Uterus (tissue), 4 donors: ENCODE measurements around the gene RUFY3. TPM values are rescaled to one million over a fixed set of nuclear protein-coding genes. Genes with fewer than 3 reads are reported as not detected.

Source experiments
- DNase-seq, 2 donors: peaks; one replicate each; pipeline ENCODE4 v3.0.0-alpha.2; 2019 to 2020
- H3K27ac ChIP-seq, 2 donors: fragments of 200-600 bp; sonication (generic); 1 replicate in 1 of 2; 2 replicates in 1 of 2; pipeline ENCODE4 v1.5.1; 2016 to 2018
- H3K27me3 ChIP-seq, 2 donors: fragments of 200-600 bp; sonication (generic); one replicate each; pipeline ENCODE4 v1.5.1; 2018 to 2019; ENCODE audit warnings: control low read depth in 1 of 2
- H3K36me3 ChIP-seq, 2 donors: fragments of 200-600 bp; sonication (generic); one replicate each; pipeline ENCODE4 v1.5.1; 2019; ENCODE audit warnings: control low read depth in 1 of 2
- H3K4me1 ChIP-seq, 2 donors: fragments of 200-600 bp; sonication (generic); one replicate each; pipeline ENCODE4 v1.5.1; 2018 to 2019; ENCODE audit warnings: control low read depth in 1 of 2
- H3K4me3 ChIP-seq, 2 donors: fragments of 200-600 bp; sonication (generic); 1 replicate in 1 of 2; 2 replicates in 1 of 2; pipeline ENCODE4 v1.5.1; 2018 to 2019; ENCODE audit warnings: mild to moderate bottlenecking in 1 of 2
- H3K9me3 ChIP-seq, 2 donors: fragments of 200-600 bp; sonication (generic); one replicate each; pipeline ENCODE4 v1.5.1; 2019; ENCODE audit warnings: control low read depth in 1 of 2
- POLR2A ChIP-seq, 2 donors: fragments of 450-650 bp; IDR thresholded peaks; one replicate each; pipeline ENCODE4 v1.6.1; 2016; ENCODE audit warnings: antibody characterized with exemption in 2 of 2, mild to moderate bottlenecking in 1 of 2, moderate library complexity in 1 of 2
- intact Hi-C: fragments of 100-400 bp; cut with DNase I; formaldehyde crosslinking; loops from one replicate; pipeline ENCODE4 v1.15.1; 2023; ENCODE audit warnings: low total_unique reads
- total RNA-seq, 4 donors: library from RNA; depleted of rRNA in 3 of 4; stranded (reverse); fragments of >200 nt in 3 of 4; gene quantifications; one replicate each; pipeline versions ENCODE4 v1.1.0 to v1.2.4, GENCODE V29; 2014 to 2023
- TF ChIP-seq, protein P1 (sequence below), 4 experiments: fragments of 200-600 bp in 2 of 4; fragments of 450-650 bp in 2 of 4; sonication (generic) in 2 of 4; IDR thresholded peaks; one replicate each; pipeline ENCODE4 v1.5.1; 2016 to 2019; ENCODE audit warnings: antibody characterized with exemption in 4 of 4, mild to moderate bottlenecking in 2 of 4, moderate library complexity in 1 of 4
- donor health status: DM: yes; HTN: yes; CAD: no.

The RUFY3 gene
- total RNA-seq, 4 donors from 2014 or later, result 25.4 to 137 (median 75.9) TPM

DNA sequence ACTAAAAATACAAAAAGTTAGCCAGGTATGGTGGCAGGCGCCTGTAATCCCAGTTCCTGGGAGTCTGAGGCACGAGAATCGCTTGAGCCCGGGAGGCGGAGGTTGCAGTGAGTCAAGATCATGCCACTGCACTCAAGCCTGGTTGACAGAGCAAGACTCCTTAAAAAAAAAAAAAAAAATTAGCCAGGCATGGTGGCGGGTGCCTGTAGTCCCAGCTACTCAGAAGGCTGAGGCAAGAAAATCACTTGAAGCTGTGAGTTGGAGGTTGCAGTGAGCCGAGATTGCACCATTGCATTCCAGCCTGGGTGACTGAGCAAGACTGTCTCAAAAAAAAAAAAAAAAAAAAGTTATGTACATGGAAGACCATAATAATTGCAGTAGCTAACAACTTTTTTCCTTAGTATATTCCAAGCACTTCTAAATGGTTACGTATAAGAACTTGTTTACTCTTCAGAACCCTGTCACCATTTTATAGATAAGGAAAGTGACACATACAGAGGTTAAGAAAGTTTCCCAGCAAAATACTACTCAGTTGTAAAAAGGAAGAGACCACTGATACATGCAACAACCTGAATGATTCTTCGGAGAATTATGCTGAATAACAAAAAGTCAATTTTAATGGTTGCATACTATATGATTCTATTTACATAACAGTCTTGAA lies 24.5 kb downstream of the RUFY3 start:
- no peak for DNase-seq
- TF ChIP-seq POLR2A (IDR thresholded peaks at IDR 0.05), result no peak
- H3K36me3 ChIP-seq, result no peaks in the 10 kb centered on the region
- no peaks in the 10 kb centered on the region for H3K9me3 ChIP-seq
- intact Hi-C loops, result no loop called here
- H3K27ac ChIP-seq, result no peak overlapping the region
- H3K4me3 ChIP-seq, result no peak overlapping the region
- no peaks in the 10 kb centered on the region for H3K27me3 ChIP-seq
- H3K4me1 ChIP-seq, result no peaks in the 10 kb centered on the region

DNA sequence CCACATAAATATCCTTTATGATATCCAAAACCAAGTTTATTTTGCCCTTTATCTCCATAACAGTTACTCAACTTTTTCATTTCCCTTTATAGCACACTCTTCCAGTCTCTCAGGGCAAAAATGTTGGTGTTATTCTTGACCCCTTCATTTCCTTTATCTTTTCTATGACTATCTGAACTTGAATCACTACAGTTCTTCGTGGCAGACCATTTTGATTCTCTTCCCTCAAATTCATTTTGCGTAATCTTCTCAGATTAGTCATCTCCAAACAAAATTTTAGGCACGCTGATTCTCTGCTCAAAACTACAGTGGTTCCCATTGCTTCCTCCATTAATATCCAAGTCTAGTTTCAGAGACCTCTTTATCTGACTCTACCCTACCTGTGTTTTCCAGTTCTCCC lies 26.1 kb downstream of the RUFY3 start:
- Histone ChIP-seq H3K4me3 (no peak overlapping the region), H3K27me3 (no peaks in the 10 kb centered on the region), H3K36me3 (no peaks in the 10 kb centered on the region), H3K4me1 (peaks cover 0 to 1% of the 10 kb centered on the region in 2 donors), H3K9me3 (no peaks in the 10 kb centered on the region), H3K27ac (no peak overlapping the region)
- no peak for TF ChIP-seq POLR2A (IDR thresholded peaks at IDR 0.05)
- TF ChIP-seq, protein P1, sequence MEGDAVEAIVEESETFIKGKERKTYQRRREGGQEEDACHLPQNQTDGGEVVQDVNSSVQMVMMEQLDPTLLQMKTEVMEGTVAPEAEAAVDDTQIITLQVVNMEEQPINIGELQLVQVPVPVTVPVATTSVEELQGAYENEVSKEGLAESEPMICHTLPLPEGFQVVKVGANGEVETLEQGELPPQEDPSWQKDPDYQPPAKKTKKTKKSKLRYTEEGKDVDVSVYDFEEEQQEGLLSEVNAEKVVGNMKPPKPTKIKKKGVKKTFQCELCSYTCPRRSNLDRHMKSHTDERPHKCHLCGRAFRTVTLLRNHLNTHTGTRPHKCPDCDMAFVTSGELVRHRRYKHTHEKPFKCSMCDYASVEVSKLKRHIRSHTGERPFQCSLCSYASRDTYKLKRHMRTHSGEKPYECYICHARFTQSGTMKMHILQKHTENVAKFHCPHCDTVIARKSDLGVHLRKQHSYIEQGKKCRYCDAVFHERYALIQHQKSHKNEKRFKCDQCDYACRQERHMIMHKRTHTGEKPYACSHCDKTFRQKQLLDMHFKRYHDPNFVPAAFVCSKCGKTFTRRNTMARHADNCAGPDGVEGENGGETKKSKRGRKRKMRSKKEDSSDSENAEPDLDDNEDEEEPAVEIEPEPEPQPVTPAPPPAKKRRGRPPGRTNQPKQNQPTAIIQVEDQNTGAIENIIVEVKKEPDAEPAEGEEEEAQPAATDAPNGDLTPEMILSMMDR (IDR thresholded peaks at IDR 0.05), result no peak
- intact Hi-C loops, result no loop called here
- no peak for DNase-seq

DNA sequence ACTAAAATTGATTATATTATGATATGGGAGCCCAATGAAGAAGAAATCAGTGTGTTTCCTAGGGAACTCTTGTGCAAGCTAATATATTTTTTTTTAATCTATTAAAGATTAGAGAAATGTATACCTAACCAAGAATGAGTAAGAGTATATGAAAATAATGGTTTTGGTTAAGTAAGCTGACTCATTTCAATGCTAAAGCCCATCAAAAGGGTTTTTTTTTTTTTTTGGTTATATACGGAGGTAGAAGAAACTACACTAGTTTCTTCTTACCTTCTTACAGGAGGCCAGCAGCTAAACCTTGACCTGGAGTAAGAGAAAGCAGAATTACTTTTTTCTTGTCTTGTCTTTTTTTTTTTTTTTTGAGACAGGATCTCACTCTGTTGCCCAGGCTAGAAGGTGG lies 27.5 kb downstream of the RUFY3 start:
- intact Hi-C loops, result no loop called here
- H3K27ac ChIP-seq, result no peak overlapping the region
- no peak for DNase-seq

DNA sequence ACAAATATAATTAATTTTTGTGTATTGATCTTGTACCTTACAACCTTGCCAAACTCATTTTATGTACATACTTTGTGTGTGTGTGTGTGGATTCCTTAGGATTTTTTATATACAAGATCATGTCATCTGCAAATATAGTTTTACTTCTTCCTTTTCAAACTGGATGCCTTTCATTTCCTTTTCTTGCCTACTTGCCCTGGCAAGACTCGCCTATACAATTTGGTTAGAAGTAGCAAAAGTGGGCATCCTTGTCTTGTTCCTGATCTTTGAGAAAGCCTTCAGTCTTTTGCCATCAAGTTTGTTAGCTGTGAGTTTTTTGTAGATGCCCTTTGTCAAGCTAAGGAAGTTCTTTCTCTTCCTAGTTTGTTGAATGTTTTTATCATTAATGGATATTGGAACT lies 30.5 kb downstream of the RUFY3 start:
- Histone ChIP-seq H3K27ac (no peak overlapping the region), H3K27me3 (no peaks in the 10 kb centered on the region), H3K9me3 (no peaks in the 10 kb centered on the region), H3K36me3 (no peaks in the 10 kb centered on the region), H3K4me1 (peaks cover 0 to 4% of the 10 kb centered on the region in 2 donors), H3K4me3 (no peak overlapping the region)
- intact Hi-C loops, result no loop called here
- TF ChIP-seq POLR2A (IDR thresholded peaks at IDR 0.05), result no peak
- TF ChIP-seq, protein P1 (IDR thresholded peaks at IDR 0.05), result no peak
- no peak for DNase-seq

More for the DNA sequence above, 27.5 kb downstream of the RUFY3 start:
- Histone ChIP-seq H3K4me3 (no peak overlapping the region), H3K4me1 (peaks cover 0 to 4% of the 10 kb centered on the region in 2 donors), H3K9me3 (no peaks in the 10 kb centered on the region), H3K36me3 (no peaks in the 10 kb centered on the region), H3K27me3 (no peaks in the 10 kb centered on the region)
- TF ChIP-seq, protein P1 (IDR thresholded peaks at IDR 0.05), result no peak
- no peak for TF ChIP-seq POLR2A (IDR thresholded peaks at IDR 0.05)

DNA sequence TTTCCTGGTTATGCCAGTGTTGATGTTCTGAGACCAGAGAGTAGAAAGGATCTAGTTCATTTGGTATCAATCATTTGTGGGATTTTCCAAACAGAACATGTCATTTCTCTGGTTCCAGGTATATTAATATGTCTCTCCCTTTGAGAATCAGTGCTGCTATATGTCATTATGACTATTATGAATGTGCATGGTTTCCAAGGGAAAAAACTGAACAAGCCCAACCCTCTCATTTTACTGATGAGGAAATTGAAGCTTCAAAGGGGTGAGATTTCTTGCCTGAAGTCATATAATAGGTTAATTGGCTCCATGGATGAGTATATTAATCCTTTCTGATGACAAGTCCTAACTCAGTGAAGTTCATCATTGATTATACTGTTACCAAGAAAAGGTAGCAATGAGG lies 31.9 kb downstream of the RUFY3 start:
- Histone ChIP-seq H3K4me3 (no peak overlapping the region), H3K4me1 (peaks cover 0 to 4% of the 10 kb centered on the region in 2 donors), H3K27ac (no peak overlapping the region), H3K36me3 (no peaks in the 10 kb centered on the region), H3K9me3 (no peaks in the 10 kb centered on the region), H3K27me3 (no peaks in the 10 kb centered on the region)
- intact Hi-C loops, result no loop called here
- no peak for DNase-seq
- TF ChIP-seq POLR2A (IDR thresholded peaks at IDR 0.05), result no peak
- TF ChIP-seq, protein P1 (IDR thresholded peaks at IDR 0.05), result no peak
